GM12864 (cell line): ENCODE results near the gene TSPOAP1.

Experiments used
- DNase-seq: peaks from one replicate; pipeline ENCODE4 v3.0.0-alpha.2; 2011; ENCODE audit warnings: low read depth
- H3K4me3 ChIP-seq: 2 replicates; pipeline ENCODE4 v1.5.1; 2011; ENCODE audit warnings: mild to moderate bottlenecking, low read depth, low read length, control low read depth
- CTCF ChIP-seq: IDR thresholded peaks from 2 replicates; pipeline ENCODE4 v1.5.1; 2011; ENCODE audit warnings: low read depth, mild to moderate bottlenecking, moderate library complexity, low read length, control low read depth, inconsistent platforms; ENCODE audit errors: missing control alignments

The TSPOAP1 gene

GRCh38 chr17:58331815-58332777 lies 3.5 kb upstream of the TSPOAP1 start:
- TF ChIP-seq CTCF = no peak
- peak; percentile 85 for DNase-seq
- H3K4me3 ChIP-seq = peak overlapping the region; percentile 97

GRCh38 chr17:58330997-58331814 lies 2.6 kb upstream of the TSPOAP1 start:
- peak; percentile 66 for DNase-seq
- H3K4me3 ChIP-seq = peak overlapping the region; percentile 97
- TF ChIP-seq CTCF = no peak

GRCh38 chr17:58330538-58330996 lies 2.0 kb upstream of the TSPOAP1 start:
- DNase-seq = no peak
- no peak for TF ChIP-seq CTCF
- H3K4me3 ChIP-seq = peak overlapping the region; percentile 97

GRCh38 chr17:58329810-58330537 lies 1.4 kb upstream of the TSPOAP1 start:
- DNase-seq = peak; percentile 93
- peak overlapping the region; percentile 97 for H3K4me3 ChIP-seq
- no peak for TF ChIP-seq CTCF

- peak; percentile 61 for TF ChIP-seq CTCF
- peak overlapping the region; percentile 41 for H3K4me3 ChIP-seq
- peak; percentile 97 for DNase-seq
Measured at GRCh38 chr17:58329035-58329809, 627 bp upstream of the TSPOAP1 start.
